A673 (cell line): ENCODE data around the gene VAMP5. TPM values are rescaled to one million over a fixed set of nuclear protein-coding genes. Genes with fewer than 3 reads are reported as not detected.
A peak's percentile ranks its signal among the peaks of the same experiment; 100 is the strongest.

ENCODE experiments used
- Bru-seq: library from RNA; stranded (reverse); fragments of 400-500 nt; gene quantifications from one replicate; lab custom pipeline; 2021; lab: Mats Ljungman, UMichigan
- BruChase-seq, 2 experiments: library from RNA; stranded (reverse); fragments of 400-500 nt; gene quantifications; one replicate each; lab custom pipeline; 2021; lab: Mats Ljungman, UMichigan
- BruUV-seq: library from RNA; stranded (reverse); fragments of 400-500 nt; replicated peaks from 2 replicates; lab custom pipeline; 2021; lab: Mats Ljungman, UMichigan
- CTCF ChIA-PET: fragments of 300-600 bp; sonication (Branson Sonifier 250); formaldehyde crosslinking; loops from one replicate; lab custom pipeline; 2022; ENCODE audit warnings: antibody characterized with exemption; lab: Charles Lee
- POLR2A ChIA-PET: fragments of 300-600 bp; sonication (Branson Sonifier 250); formaldehyde crosslinking; loops from one replicate; lab custom pipeline; 2022; ENCODE audit warnings: antibody characterized with exemption; ENCODE audit not compliant: low non-redundant PET; lab: Charles Lee
- DNase-seq: peaks from one replicate; pipeline ENCODE4 v3.0.0-alpha.2; 2015; ENCODE audit warnings: low spot score
- H3K27ac ChIP-seq: fragments of 200-600 bp; sonication (generic); 2 replicates; pipeline ENCODE4 v1.5.1; 2016; ENCODE audit warnings: mixed run types, low read depth, mild to moderate bottlenecking, mixed read lengths, antibody characterized with exemption, low read length; ENCODE audit not compliant: poor library complexity, severe bottlenecking
- H3K27me3 ChIP-seq: fragments of 200-600 bp; sonication (generic); replicated peaks from 2 replicates; pipeline ENCODE4 v1.6.1; 2017; ENCODE audit warnings: mixed run types, low read depth, mild to moderate bottlenecking, mixed read lengths, antibody characterized with exemption, low read length; ENCODE audit not compliant: insufficient read depth, poor library complexity
- H3K36me3 ChIP-seq: fragments of 200-600 bp; sonication (generic); 2 replicates; pipeline ENCODE4 v1.6.1; 2016; ENCODE audit warnings: mixed run types, mild to moderate bottlenecking, mixed read lengths, antibody characterized with exemption, low read length; ENCODE audit not compliant: insufficient read depth, poor library complexity, severe bottlenecking
- H3K4me1 ChIP-seq: fragments of 200-600 bp; sonication (generic); 2 replicates; pipeline ENCODE4 v1.6.1; 2017; ENCODE audit warnings: mixed run types, mild to moderate bottlenecking, mixed read lengths, antibody characterized with exemption, low read length; ENCODE audit not compliant: insufficient read depth, poor library complexity, severe bottlenecking
- H3K4me3 ChIP-seq: fragments of 200-600 bp; sonication (generic); 2 replicates; pipeline ENCODE4 v1.5.1; 2016; ENCODE audit warnings: low read depth, mixed run types, mild to moderate bottlenecking, mixed read lengths, low read length; ENCODE audit not compliant: poor library complexity, severe bottlenecking
- H3K9me3 ChIP-seq: fragments of 200-600 bp; sonication (generic); 2 replicates; pipeline ENCODE4 v1.6.1; 2016; ENCODE audit warnings: mixed run types, low read depth, mild to moderate bottlenecking, mixed read lengths, antibody characterized with exemption, low read length; ENCODE audit not compliant: poor library complexity, severe bottlenecking
- EZH2 ChIP-seq: fragments of 200-600 bp; sonication (generic); IDR thresholded peaks from 2 replicates; pipeline ENCODE4 v1.6.1; 2017; ENCODE audit warnings: borderline replicate concordance, low read depth, mild to moderate bottlenecking, mixed read lengths, antibody characterized with exemption, low read length; ENCODE audit not compliant: poor library complexity, severe bottlenecking
- intact Hi-C: fragments of 100-400 bp; cut with micrococcal nuclease; formaldehyde crosslinking; loops from one replicate; pipeline ENCODE4 v1.10.0; 2022; ENCODE audit not compliant: unreplicated experiment
- long read RNA-seq: library from polyadenylated mRNA; stranded (forward); transcript quantifications from one replicate; pipeline ENCODE4 v2.0.0, GENCODE V29; 2022
- total RNA-seq: library from RNA; stranded (reverse); gene quantifications from 2 replicates; pipeline ENCODE4 v1.2.3, GENCODE V29; 2021
- TF ChIP-seq, protein P1 (sequence below): fragments of 300-800, 200-600 bp; sonication (generic); conservative IDR thresholded peaks from 2 replicates; pipeline ENCODE4 v1.5.1; 2017; ENCODE audit warnings: low read depth, mild to moderate bottlenecking, antibody characterized with exemption, low read length, moderate library complexity, mixed read lengths

Gene VAMP5, protein sequence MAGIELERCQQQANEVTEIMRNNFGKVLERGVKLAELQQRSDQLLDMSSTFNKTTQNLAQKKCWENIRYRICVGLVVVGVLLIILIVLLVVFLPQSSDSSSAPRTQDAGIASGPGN
- 2.1 and 3.8 TPM in 2 replicates for total RNA-seq
- percentile 23 among the genes with signal in this experiment for Bru-seq, nascent RNA
- percentile 8 among the genes with signal in this experiment for BruChase-seq, experiment 1, labeled RNA remaining after a 2-hour chase
- percentile 27 among the genes with signal in this experiment for BruChase-seq, experiment 2, labeled RNA remaining after a 6-hour chase
- long read RNA-seq, partial matches to known transcripts, result 0 of 3 reads
- long read RNA-seq, other reads (novel, unspliced or antisense), result 1 of 3 reads

- H3K27ac ChIP-seq, result no peak within 1 kb of the TSS
Observed at GRCh38 chr2:85584354-85584856, at the start of gene VAMP5. Gene VAMP5 (plus strand): TSS chr2:85584431. CDS start chr2:85584491, 60 bp downstream.

GRCh38 chr2:85534881-85535280 lies 49.4 kb upstream of the VAMP5 start:
- H3K4me1 ChIP-seq, result peaks cover 8% of the 10 kb centered on the region
- H3K27me3 ChIP-seq, result no peaks in the 10 kb centered on the region
- ChIA-PET CTCF (no interaction called here), POLR2A (no interaction called here)
- BruUV-seq, result no TSS peak
- DNase-seq, result no peak
- H3K36me3 ChIP-seq, result no peaks in the 10 kb centered on the region
- H3K4me3 ChIP-seq, result no peak overlapping the region
- intact Hi-C loops, result no loop called here
- no peak for TF ChIP-seq EZH2
- TF ChIP-seq, protein P1, sequence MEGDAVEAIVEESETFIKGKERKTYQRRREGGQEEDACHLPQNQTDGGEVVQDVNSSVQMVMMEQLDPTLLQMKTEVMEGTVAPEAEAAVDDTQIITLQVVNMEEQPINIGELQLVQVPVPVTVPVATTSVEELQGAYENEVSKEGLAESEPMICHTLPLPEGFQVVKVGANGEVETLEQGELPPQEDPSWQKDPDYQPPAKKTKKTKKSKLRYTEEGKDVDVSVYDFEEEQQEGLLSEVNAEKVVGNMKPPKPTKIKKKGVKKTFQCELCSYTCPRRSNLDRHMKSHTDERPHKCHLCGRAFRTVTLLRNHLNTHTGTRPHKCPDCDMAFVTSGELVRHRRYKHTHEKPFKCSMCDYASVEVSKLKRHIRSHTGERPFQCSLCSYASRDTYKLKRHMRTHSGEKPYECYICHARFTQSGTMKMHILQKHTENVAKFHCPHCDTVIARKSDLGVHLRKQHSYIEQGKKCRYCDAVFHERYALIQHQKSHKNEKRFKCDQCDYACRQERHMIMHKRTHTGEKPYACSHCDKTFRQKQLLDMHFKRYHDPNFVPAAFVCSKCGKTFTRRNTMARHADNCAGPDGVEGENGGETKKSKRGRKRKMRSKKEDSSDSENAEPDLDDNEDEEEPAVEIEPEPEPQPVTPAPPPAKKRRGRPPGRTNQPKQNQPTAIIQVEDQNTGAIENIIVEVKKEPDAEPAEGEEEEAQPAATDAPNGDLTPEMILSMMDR, result no peak
- H3K27ac ChIP-seq, result no peak overlapping the region
- no peaks in the 10 kb centered on the region for H3K9me3 ChIP-seq

More at GRCh38 chr2:85584354-85584856, at the start of gene VAMP5:
- peak within 1 kb of the TSS; percentile 37 for H3K4me3 ChIP-seq
- no TSS peak for BruUV-seq
- peaks cover 24% of the 10 kb centered on the region for H3K4me1 ChIP-seq
- TF ChIP-seq, protein P1, result no peak
- no peak for TF ChIP-seq EZH2
- no peaks in the 10 kb centered on the region for H3K36me3 ChIP-seq
- H3K9me3 ChIP-seq, result no peaks in the 10 kb centered on the region
- ChIA-PET POLR2A (no interaction called here), CTCF (no interaction called here)
- DNase-seq, result no peak
- H3K27me3 ChIP-seq, result no peaks in the 10 kb centered on the region
- intact Hi-C loops, result no loop called here

DNA sequence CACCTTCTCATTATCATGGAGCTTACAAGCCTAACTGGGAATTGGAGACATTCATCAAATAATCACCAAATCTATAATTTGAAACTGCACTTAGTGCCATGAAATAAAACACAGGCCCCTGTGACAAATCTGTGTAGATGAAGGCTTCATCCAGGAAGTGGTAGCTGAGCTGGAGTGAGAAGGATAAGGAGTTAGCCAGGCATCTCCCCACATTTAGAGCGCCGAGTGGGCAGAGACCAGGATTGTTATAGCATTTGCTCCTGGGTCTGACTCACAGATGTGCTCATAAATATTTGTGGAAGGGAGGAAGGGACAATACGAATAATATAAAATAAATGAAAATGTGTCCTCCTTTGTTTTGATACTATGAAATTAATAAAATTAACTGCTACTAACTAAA lies 47.8 kb upstream of the VAMP5 start:
- peaks cover 14% of the 10 kb centered on the region for H3K4me1 ChIP-seq
- peaks cover 16% of the 10 kb centered on the region for H3K36me3 ChIP-seq
- ChIA-PET CTCF (no interaction called here), POLR2A (no interaction called here)
- intact Hi-C loops, result no loop called here
- no TSS peak for BruUV-seq
- no peak for TF ChIP-seq EZH2
- TF ChIP-seq, protein P1, result no peak
- no peaks in the 10 kb centered on the region for H3K27me3 ChIP-seq
- H3K4me3 ChIP-seq, result no peak overlapping the region
- H3K9me3 ChIP-seq, result no peaks in the 10 kb centered on the region
- peak; percentile 19 for DNase-seq
- no peak overlapping the region for H3K27ac ChIP-seq
